Pancreas (tissue), 10 donors: ENCODE data around the gene MIOX. TPM values are rescaled to one million over a fixed set of nuclear protein-coding genes. Genes with fewer than 3 reads are reported as not detected.

Source experiments
- ATAC-seq, 4 donors: fragments of 200-7000 bp; cut with Tn5 transposase; one replicate each; pipeline versions ENCODE4 v1.8.0 to v1.9.1; 2020; ENCODE audit warnings: mild to moderate bottlenecking in 4 of 4, moderate library complexity in 4 of 4
- DNase-seq, 6 donors: peaks; one replicate each; pipeline ENCODE4 v3.0.0-alpha.2; 2020
- FAIRE-seq: peaks from 2 replicates; lab custom pipeline; 2012; peaks lifted over from hg19 to GRCh38; lab: Jason Lieb, UNC
- H3K27ac ChIP-seq, 4 donors: fragments of 200-600 bp; sonication (generic); 1 replicate in 3 of 4; 2 replicates in 1 of 4; pipeline versions ENCODE4 v1.5.0 to v1.8.0; 2020
- H3K27me3 ChIP-seq, 4 donors: fragments of 200-600 bp; one replicate each; pipeline ENCODE4 v1.8.0; 2021
- H3K36me3 ChIP-seq, 3 donors: fragments of 200-600 bp; sonication (generic) in 1 of 3; one replicate each; pipeline versions ENCODE4 v1.5.0 to v1.8.0; 2020 to 2021
- H3K4me1 ChIP-seq, 3 donors: fragments of 200-600 bp; one replicate each; pipeline ENCODE4 v1.8.0; 2021
- H3K4me3 ChIP-seq, 4 donors: fragments of 200-600 bp; sonication (generic) in 2 of 4; one replicate each; pipeline versions ENCODE4 v1.5.0 to v1.8.0; 2020 to 2021
- H3K9me3 ChIP-seq, 4 donors: fragments of 200-600 bp; one replicate each; pipeline ENCODE4 v1.8.0; 2021
- WGBS, 2 donors: extraction: QIAGEN DNeasy Blood & Tissue Kit; methylation state at CpG; one replicate each; pipeline ENCODE4 v1.1.7; 2013; 5-methylcytosine and 5-hydroxymethylcytosine counted together
- intact Hi-C, 3 donors: fragments of 100-400 bp; cut with DNase I; formaldehyde crosslinking; loops; one replicate each; pipeline versions ENCODE4 v1.11.1 to v1.14.2; 2022
- polyA plus RNA-seq, 2 donors: library from polyadenylated mRNA; stranded (reverse); fragments of 200-250 nt; gene quantifications; one replicate each; pipeline ENCODE4 v1.2.3, GENCODE V29; 2013
- total RNA-seq, 6 donors: library from RNA; stranded (reverse); fragmentation: NEBNext Ultra II Directional in 4 of 6; extraction: Animal tissue kit (Norgen Biotek cat#: 25700) in 4 of 6; gene quantifications; one replicate each; pipeline versions ENCODE4 v1.2.1 to v1.2.4, GENCODE V29; 2021 to 2023
- TF ChIP-seq, protein P1 (sequence below), 4 donors: fragments of 200-600 bp; sonication (generic) in 3 of 4; IDR thresholded peaks; one replicate each; pipeline versions ENCODE4 v1.5.0 to v1.8.0; 2021; ENCODE audit warnings: antibody characterized with exemption in 4 of 4
- donor health status: healthy with polysubstance abuse.
- donor health status: DM: no; HTN: no; CAD: no; lungs with moderate emphysema.
- donor health status: DM: no; HTN: no; CAD: no.
- donor health status: control.
- donor health status: control.
- donor health status: Bipolar disorder and iron deficiency.
- donor health status: DM: yes; HTN: yes; CAD: no.
- donor health status: DM: no; HTN: no; CAD: no.
- donor health status: DM: no; HTN: no; CAD: no.
- donor health status: DM: yes; HTN: yes; CAD: no.

MIOX gene
- total and polyA plus RNA-seq, 8 donors = 0.40 to 2.9 (median 0.54) TPM; not detected in 3

DNA sequence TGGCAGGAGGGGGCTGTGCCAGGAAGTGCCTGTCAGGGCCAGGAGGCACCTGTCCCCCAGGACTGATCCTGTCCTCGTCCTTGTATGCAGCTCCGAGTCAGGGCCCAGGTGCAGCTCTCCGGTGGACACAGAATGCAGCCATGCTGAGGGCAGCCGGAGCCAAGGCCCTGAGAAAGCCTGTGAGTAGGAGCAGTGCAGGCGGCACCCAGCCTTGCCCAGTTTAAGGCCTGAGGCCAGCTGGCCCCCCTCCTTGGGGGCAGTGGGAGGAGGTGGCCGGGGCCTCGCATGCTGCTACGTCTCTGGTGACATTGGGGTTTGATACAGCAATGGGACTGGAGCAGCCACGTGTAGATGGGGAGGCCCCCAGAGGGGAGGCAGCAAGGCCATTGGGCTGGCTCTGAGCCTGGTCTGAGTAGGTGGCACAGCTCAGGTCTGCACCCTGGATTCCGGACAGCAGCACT, 46.8 kb upstream of the MIOX start:
- Histone ChIP-seq H3K4me1 (no peaks in the 10 kb centered on the region), H3K36me3 (peaks cover 0 to 57% (median 7%) of the 10 kb centered on the region in 3 donors), H3K4me3 (no peak overlapping the region), H3K27me3 (no peaks in the 10 kb centered on the region), H3K9me3 (no peaks in the 10 kb centered on the region), H3K27ac (no peak overlapping the region)
- DNase-seq (peak in 2 of 6 donors; percentile 14 to 33), ATAC-seq (no peak), FAIRE-seq (no peak)
- 75 to 80% methylated on average over 10 of the region's 10 CpGs for WGBS, 2 donors
- TF ChIP-seq, protein P1, sequence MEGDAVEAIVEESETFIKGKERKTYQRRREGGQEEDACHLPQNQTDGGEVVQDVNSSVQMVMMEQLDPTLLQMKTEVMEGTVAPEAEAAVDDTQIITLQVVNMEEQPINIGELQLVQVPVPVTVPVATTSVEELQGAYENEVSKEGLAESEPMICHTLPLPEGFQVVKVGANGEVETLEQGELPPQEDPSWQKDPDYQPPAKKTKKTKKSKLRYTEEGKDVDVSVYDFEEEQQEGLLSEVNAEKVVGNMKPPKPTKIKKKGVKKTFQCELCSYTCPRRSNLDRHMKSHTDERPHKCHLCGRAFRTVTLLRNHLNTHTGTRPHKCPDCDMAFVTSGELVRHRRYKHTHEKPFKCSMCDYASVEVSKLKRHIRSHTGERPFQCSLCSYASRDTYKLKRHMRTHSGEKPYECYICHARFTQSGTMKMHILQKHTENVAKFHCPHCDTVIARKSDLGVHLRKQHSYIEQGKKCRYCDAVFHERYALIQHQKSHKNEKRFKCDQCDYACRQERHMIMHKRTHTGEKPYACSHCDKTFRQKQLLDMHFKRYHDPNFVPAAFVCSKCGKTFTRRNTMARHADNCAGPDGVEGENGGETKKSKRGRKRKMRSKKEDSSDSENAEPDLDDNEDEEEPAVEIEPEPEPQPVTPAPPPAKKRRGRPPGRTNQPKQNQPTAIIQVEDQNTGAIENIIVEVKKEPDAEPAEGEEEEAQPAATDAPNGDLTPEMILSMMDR (IDR thresholded peaks at IDR 0.05) = no peak
- intact Hi-C loops = no loop called here

DNA sequence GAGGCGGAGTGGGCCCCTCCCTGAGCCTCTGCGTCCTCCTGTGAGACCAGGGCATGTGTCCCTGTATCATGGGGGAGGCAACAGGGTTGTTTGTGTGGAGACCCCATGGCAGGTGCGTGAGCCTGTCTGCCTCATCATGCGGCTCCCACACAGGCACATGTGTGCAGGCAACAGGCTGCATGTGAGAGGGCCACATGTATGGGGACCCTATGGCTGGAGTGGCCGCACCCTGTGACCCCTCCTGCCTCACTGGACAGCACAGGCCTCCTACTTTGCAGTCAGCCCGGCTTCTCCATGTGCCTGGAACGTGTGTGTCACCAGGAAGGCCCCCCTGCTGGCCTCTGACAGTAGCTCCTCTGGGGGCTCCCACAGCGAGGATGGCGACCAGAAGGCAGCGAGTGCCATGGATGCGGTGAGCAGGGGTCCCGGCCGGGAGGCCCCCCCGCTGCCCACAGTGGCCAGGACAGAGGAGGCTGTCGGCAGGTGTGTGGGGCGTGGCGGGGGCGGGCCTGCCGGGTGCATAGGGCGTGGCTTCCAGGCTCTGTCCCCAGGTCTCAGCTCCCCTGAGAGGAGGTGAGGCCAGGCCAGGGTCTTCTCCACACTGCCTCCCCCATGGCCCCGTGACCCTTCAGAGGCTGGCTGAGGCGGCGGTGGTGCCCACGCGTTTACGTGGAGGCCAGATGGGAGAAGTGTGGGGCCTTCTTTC, 46.0 kb upstream of the MIOX start:
- intact Hi-C loops = no loop called here
- Histone ChIP-seq H3K27me3 (no peaks in the 10 kb centered on the region), H3K36me3 (peaks cover 0 to 53% (median 7%) of the 10 kb centered on the region in 3 donors), H3K27ac (no peak overlapping the region), H3K9me3 (no peaks in the 10 kb centered on the region), H3K4me3 (no peak overlapping the region), H3K4me1 (no peaks in the 10 kb centered on the region)
- DNase-seq (peak in 2 of 6 donors; percentile 40 to 81), ATAC-seq (peak in 2 of 4 donors; percentile 2), FAIRE-seq (no peak)
- TF ChIP-seq, protein P1 (IDR thresholded peaks at IDR 0.05) = no peak
- WGBS, 2 donors = 86 to 90% methylated on average over 24 to 26 of the region's 26 CpGs

DNA sequence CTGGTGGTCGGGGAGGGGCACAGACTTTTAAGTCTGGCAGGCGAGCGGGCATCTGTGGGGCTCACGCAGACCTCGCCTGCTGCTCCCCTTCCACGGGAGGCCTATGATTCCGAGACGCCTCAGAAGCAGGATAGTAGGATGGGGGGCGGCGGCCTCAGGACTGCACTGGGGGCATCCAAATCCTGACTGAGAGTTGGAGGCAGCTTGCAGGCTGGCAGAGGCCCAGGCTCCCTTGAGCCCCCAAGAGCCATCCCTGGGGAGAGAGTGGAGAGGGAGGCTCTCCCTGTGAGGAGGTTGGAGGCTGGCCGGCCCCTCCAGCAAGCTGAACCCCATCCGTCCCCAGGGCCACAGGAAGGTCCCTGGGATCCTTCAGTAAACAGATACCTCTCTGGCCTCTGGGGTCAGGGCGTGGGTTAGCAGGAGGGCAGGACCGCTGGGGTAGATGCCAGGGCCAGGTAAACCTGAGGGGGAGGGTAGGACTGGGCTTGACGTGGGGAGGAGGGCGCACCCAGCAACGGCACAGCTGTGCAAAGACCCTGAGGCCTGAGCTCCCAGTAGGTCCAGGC, 45.1 kb upstream of the MIOX start:
- Histone ChIP-seq H3K4me1 (no peaks in the 10 kb centered on the region), H3K27ac (no peak overlapping the region), H3K4me3 (no peak overlapping the region), H3K27me3 (no peaks in the 10 kb centered on the region), H3K36me3 (peaks cover 0 to 51% (median 7%) of the 10 kb centered on the region in 3 donors), H3K9me3 (no peaks in the 10 kb centered on the region)
- intact Hi-C loops = no loop called here
- no peak for FAIRE-seq
- DNase-seq = peak in 3 of 6 donors; percentile 10 to 64 (median 37)
- TF ChIP-seq, protein P1 (IDR thresholded peaks at IDR 0.05) = no peak
- 88 to 92% methylated on average over 17 of the region's 17 CpGs for WGBS, 2 donors
- ATAC-seq = no peak

DNA sequence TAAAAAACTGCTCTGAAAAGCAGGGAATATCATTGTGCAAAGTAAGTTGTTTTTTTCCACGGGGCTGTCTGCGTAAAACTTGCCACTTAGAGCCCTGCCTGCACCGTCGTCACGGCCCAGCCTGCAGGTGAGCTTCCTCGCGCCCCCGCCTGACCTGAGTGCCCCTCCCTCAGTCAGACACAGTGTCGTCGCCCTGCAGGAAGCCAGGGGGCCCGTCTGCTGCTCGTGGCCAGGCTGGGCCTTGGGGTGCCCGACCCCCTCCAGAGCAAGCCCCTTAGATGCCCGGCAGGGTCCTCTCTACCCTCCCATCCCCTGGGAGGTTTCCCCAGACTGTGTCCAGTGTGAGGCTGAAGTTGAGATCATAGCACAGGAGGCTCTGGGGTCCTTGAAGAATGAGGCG, 43.5 kb upstream of the MIOX start:
- intact Hi-C loops = no loop called here
- ATAC-seq (peak in 1 of 4 donors; percentile 1), DNase-seq (peak in 3 of 6 donors; percentile 16 to 69 (median 36)), FAIRE-seq (no peak)
- no peaks in the 10 kb centered on the region for H3K9me3 ChIP-seq
- no peak overlapping the region for H3K4me3 ChIP-seq
- TF ChIP-seq, protein P1 (IDR thresholded peaks at IDR 0.05) = no peak
- WGBS, 2 donors = 88 to 91% methylated on average over 15 of the region's 15 CpGs
- H3K36me3 ChIP-seq = peaks cover 0 to 54% (median 8%) of the 10 kb centered on the region in 3 donors
- no peak overlapping the region for H3K27ac ChIP-seq
- H3K27me3 ChIP-seq = no peaks in the 10 kb centered on the region
- no peaks in the 10 kb centered on the region for H3K4me1 ChIP-seq
